GM18951 (cell line): ENCODE data around the gene RNF44.

Experiments used
- POLR2A ChIP-seq: IDR thresholded peaks from 4 replicates; pipeline ENCODE4 v1.6.1; 2011; ENCODE audit warnings: mild to moderate bottlenecking; ENCODE audit not compliant: insufficient read length, insufficient read depth; ENCODE audit errors: extremely low read depth
- in situ Hi-C: fragments of 300-500 bp; cut with MboI; formaldehyde crosslinking; loops from one replicate; pipeline ENCODE4 v1.12.0; 2022; ENCODE audit warnings: low sequenced_read_pairs, mixed read lengths, inconsistent platforms; ENCODE audit not compliant: unreplicated experiment

Gene RNF44

GRCh38 chr5:176486189-176486757 lies 50.9 kb downstream of the RNF44 start:
- no peak for TF ChIP-seq POLR2A
- in situ Hi-C loops, result no loop called here

- TF ChIP-seq POLR2A, result no peak
These were observed 52.0 kb downstream of the RNF44 start for GRCh38 chr5:176485176-176485575.

GRCh38 chr5:176481711-176482110 lies 55.5 kb downstream of the RNF44 start:
- in situ Hi-C loops, result no loop called here
- no peak for TF ChIP-seq POLR2A

More at GRCh38 chr5:176485176-176485575, 52.0 kb downstream of the RNF44 start:
- in situ Hi-C loops, result no loop called here
